GM12878 (cell line): Measurements from ENCODE around the gene LRP4. TPM values are rescaled to one million over a fixed set of nuclear protein-coding genes. Genes with fewer than 3 reads are reported as not detected.

Experiments used
- ATAC-seq: fragments of 200-7000 bp; cut with Tn5 transposase; 3 replicates; pipeline ENCODE4 v1.9.1; 2020; ENCODE audit warnings: mild to moderate bottlenecking, moderate library complexity
- BruUV-seq: library from RNA; stranded (reverse); fragments of 400-500 nt; replicated peaks from 2 replicates; lab custom pipeline; 2021; lab: Mats Ljungman, UMichigan
- CTCF ChIA-PET: fragments of 300-600 bp; sonication (Branson Sonifier 250); formaldehyde crosslinking; extraction: SDS; loops from one replicate; lab custom pipeline; 2021; ENCODE audit warnings: inconsistent platforms; lab: Yijun Ruan, JAX
- POLR2A ChIA-PET: fragments of 350-600 bp; formaldehyde crosslinking; extraction: SDS; loops from one replicate; lab custom pipeline; 2021; ENCODE audit warnings: inconsistent platforms; lab: Charles Lee
- RAD21 ChIA-PET: fragments of 300-600 bp; sonication (Branson Sonifier 250); formaldehyde crosslinking; loops from one replicate; lab custom pipeline; 2023; ENCODE audit warnings: antibody characterized with exemption; ENCODE audit not compliant: unreplicated experiment; lab: Charles Lee
- SMC1A ChIA-PET: fragments of 300-600 bp; sonication (Branson Sonifier 250); formaldehyde crosslinking; loops from one replicate; lab custom pipeline; 2023; ENCODE audit not compliant: unreplicated experiment, uncharacterized antibody; lab: Charles Lee
- DNase-seq: peaks from one replicate; pipeline ENCODE4 v3.0.0-alpha.2; 2011; ENCODE audit warnings: low read depth, low spot score
- FAIRE-seq: peaks from 3 replicates; lab custom pipeline; 2011; peaks lifted over from hg19 to GRCh38; lab: Jason Lieb, UNC
- H2AFZ ChIP-seq: 2 replicates; pipeline ENCODE4 v1.6.0; 2011; ENCODE audit warnings: low read depth, low read length, control low read depth; ENCODE audit not compliant: control insufficient read depth
- H3K27ac ChIP-seq: 2 replicates; pipeline ENCODE4 v1.5.1; 2011; ENCODE audit warnings: control low read depth; ENCODE audit not compliant: control insufficient read depth, insufficient read depth
- H3K27me3 ChIP-seq, 2 experiments: replicated peaks in 1 of 2; 2 replicates each; pipeline versions ENCODE4 v1.6.0 to v1.6.1; 2011; ENCODE audit warnings: low read length in 1 of 2; ENCODE audit not compliant: control insufficient read depth in 2 of 2, insufficient read depth in 2 of 2
- H3K36me3 ChIP-seq, 2 experiments: 2 replicates each; pipeline ENCODE4 v1.5.1; 2011; ENCODE audit warnings: low read length in 1 of 2; ENCODE audit not compliant: control insufficient read depth in 2 of 2, insufficient read depth in 2 of 2
- H3K4me1 ChIP-seq: 2 replicates; pipeline ENCODE4 v1.6.1; 2011; ENCODE audit warnings: mild to moderate bottlenecking, low read length, moderate library complexity, mixed read lengths; ENCODE audit not compliant: control insufficient read depth, insufficient read depth
- H3K4me2 ChIP-seq: 2 replicates; pipeline ENCODE4 v1.6.0; 2011; ENCODE audit warnings: control low read depth; ENCODE audit not compliant: control insufficient read depth, insufficient read depth
- H3K4me3 ChIP-seq: fragments of 200-600 bp; sonication (generic); 2 replicates; pipeline ENCODE4 v1.5.1; 2016
- H3K79me2 ChIP-seq: 2 replicates; pipeline ENCODE4 v1.6.0; 2011; ENCODE audit warnings: low read length; ENCODE audit not compliant: control insufficient read depth, insufficient read depth
- H3K9ac ChIP-seq: 2 replicates; pipeline ENCODE4 v1.8.0; 2011; ENCODE audit warnings: low read length, control low read depth, mixed read lengths; ENCODE audit not compliant: control insufficient read depth, insufficient read depth
- H3K9me3 ChIP-seq: replicated peaks from 3 replicates; pipeline ENCODE4 v1.5.1; 2011; ENCODE audit warnings: mild to moderate bottlenecking, low read length; ENCODE audit not compliant: control insufficient read depth, insufficient read depth
- H4K20me1 ChIP-seq: 2 replicates; pipeline ENCODE4 v1.6.0; 2011; ENCODE audit not compliant: control insufficient read depth, insufficient read depth
- E2F4 ChIP-seq: IDR thresholded peaks from 2 replicates; pipeline ENCODE4 v1.6.1; 2012; ENCODE audit warnings: low read depth, low read length, improper control_type of control experiment
- HCFC1 ChIP-seq: fragments of 150-350 bp; IDR thresholded peaks from 2 replicates; pipeline ENCODE4 v1.6.1; 2014; ENCODE audit warnings: low read length
- SMC3 ChIP-seq: IDR thresholded peaks from 2 replicates; pipeline ENCODE4 v1.6.1; 2011; ENCODE audit warnings: low read length, improper control_type of control experiment, borderline replicate concordance
- SREBF1 ChIP-seq: IDR thresholded peaks from 2 replicates; pipeline ENCODE4 v1.6.1; 2012; ENCODE audit warnings: mild to moderate bottlenecking, low read length
- TAF1 ChIP-seq: IDR thresholded peaks from 2 replicates; pipeline ENCODE4 v1.6.1; 2011; ENCODE audit warnings: mild to moderate bottlenecking, low read depth, low read length, borderline replicate concordance
- ZNF384 ChIP-seq: IDR thresholded peaks from 2 replicates; pipeline ENCODE4 v1.6.1; 2012; ENCODE audit warnings: low read depth, mild to moderate bottlenecking, low read length, improper control_type of control experiment, borderline replicate concordance
- ZNF687 ChIP-seq: fragments of 450-650 bp; IDR thresholded peaks from 2 replicates; pipeline ENCODE4 v1.6.1; 2017; ENCODE audit warnings: mild to moderate bottlenecking, moderate library complexity
- WGBS: methylation state at CpG from one replicate; pipeline ENCODE4 v1.1.6; 2016; ENCODE audit warnings: low lambda C conversion rate; ENCODE audit not compliant: insufficient replicate concordance, insufficient coverage; ENCODE audit errors: missing lambda C conversion rate; 5-methylcytosine and 5-hydroxymethylcytosine counted together
- in situ Hi-C: fragments of 300-500 bp; cut with MboI; formaldehyde crosslinking; loops from 9 replicates; pipeline ENCODE4 v1.14.3; 2018; ENCODE audit warnings: mixed read lengths
- intact Hi-C: fragments of 100-400 bp; cut with micrococcal nuclease; formaldehyde crosslinking; loops from one replicate; pipeline ENCODE4 v1.14.2; 2022; ENCODE audit not compliant: unreplicated experiment
- polyA plus RNA-seq, 11 experiments: library from polyadenylated mRNA; depleted of rRNA in 4 of 11; unstranded in 6 of 11; stranded (reverse) in 5 of 11; fragments of >200 nt; fragmentation: Nextera tagmentation in 4 of 11; fragmentation: Illumina TruSeq in 1 of 11; extraction: Ambion mirVana in 4 of 11; extraction: Trizol in 1 of 11; gene quantifications; 1 replicate in 1 of 11; 2 replicates in 10 of 11; pipeline versions ENCODE4 v1.2.1 to v1.2.3, GENCODE V29; 2011 to 2016; ENCODE audit warnings: inconsistent platforms in 2 of 11, missing spikeins in 2 of 11, low read depth in 1 of 11
- total RNA-seq, 4 experiments: library from RNA; depleted of rRNA in 3 of 4; stranded (reverse); fragments of >200 nt in 3 of 4; fragmentation: Illumina TruSeq in 1 of 4; extraction: Trizol in 1 of 4; gene quantifications; 2 replicates each; pipeline versions ENCODE4 v1.2.1 to v1.2.3, GENCODE V29; 2013 to 2021

Gene LRP4
- total and polyA plus RNA-seq, 10 of the 15 experiments (the other 5 are each of a cell fraction or from before 2014, with no cell fraction given): under 0.01 to 0.06 (median 0.03) TPM; not detected in 6

GRCh38 chr11:46949297-46949696, 30.9 kb upstream of the LRP4 start:
- Histone ChIP-seq H3K4me3 (no peak overlapping the region), H3K27me3 (no peaks in the 10 kb centered on the region), H3K27ac (no peak overlapping the region), H3K9me3 (no peaks in the 10 kb centered on the region), H2AFZ (no peak overlapping the region), H4K20me1 (no peaks in the 10 kb centered on the region), H3K9ac (no peak overlapping the region), H3K4me1 (no peaks in the 10 kb centered on the region), H3K36me3 (no peaks in the 10 kb centered on the region), H3K79me2 (no peaks in the 10 kb centered on the region; the same call in 1 of the 2 replicates), H3K4me2 (no peak overlapping the region)
- intact Hi-C loops: no loop called here
- no TSS peak for BruUV-seq
- WGBS: 100% methylated on average over 1 of the region's 1 CpG
- in situ Hi-C loops: no loop called here
- ChIA-PET RAD21 (no interaction called here), POLR2A (no interaction called here), CTCF (interaction anchor here (0.6 to 1.9 kb wide), 2 partner anchors 14 to 24 kb away, joined by 3 to 7 read pairs; no protein-coding TSS in a partner anchor), SMC1A (interaction anchor here (0.8 to 1.9 kb wide), 2 partner anchors 17 to 44 kb away, joined by 4 read pairs; no protein-coding TSS in a partner anchor)
- DNase-seq (no peak), ATAC-seq (no peak), FAIRE-seq (no peak)
- no peak for TF ChIP-seq TAF1

- 97% methylated on average over 4 of the region's 4 CpGs for WGBS
- no TSS peak for BruUV-seq
- H3K79me2 ChIP-seq: no peaks in the 10 kb centered on the region; the same call in 1 of the 2 replicates
- no peaks in the 10 kb centered on the region for H3K9me3 ChIP-seq
- no peaks in the 10 kb centered on the region for H3K36me3 ChIP-seq
- ATAC-seq: no peak
- H4K20me1 ChIP-seq: no peaks in the 10 kb centered on the region
- no peak for DNase-seq
- intact Hi-C loops (no loop called here), in situ Hi-C loops (no loop called here)
- H3K27me3 ChIP-seq: no peaks in the 10 kb centered on the region
- FAIRE-seq: no peak
- ChIA-PET RAD21 (no interaction called here), POLR2A (no interaction called here), SMC1A (interaction anchor here (0.8 to 1.9 kb wide), 2 partner anchors 18 to 43 kb away, joined by 4 read pairs; no protein-coding TSS in a partner anchor), CTCF (interaction anchor here (0.6 to 1.9 kb wide), 3 partner anchors 15 to 650 kb away, joined by 3 to 7 read pairs (median 3); no protein-coding TSS in a partner anchor)
- no peak overlapping the region for H3K27ac ChIP-seq
- no peak overlapping the region for H3K9ac ChIP-seq
- H2AFZ ChIP-seq: no peak overlapping the region
- H3K4me3 ChIP-seq: no peak overlapping the region
- no peaks in the 10 kb centered on the region for H3K4me1 ChIP-seq
- no peak overlapping the region for H3K4me2 ChIP-seq
- no peak for TF ChIP-seq ZNF687
- TF ChIP-seq HCFC1: no peak
- TF ChIP-seq SMC3: no peak
- no peak for TF ChIP-seq SREBF1
- TF ChIP-seq E2F4: no peak
- TF ChIP-seq ZNF384: no peak
These were observed 30.2 kb upstream of the LRP4 start for GRCh38 chr11:46948378-46949131.
